ENCODE data around the gene METTL5. TPM values are rescaled to one million over a fixed set of nuclear protein-coding genes. Genes with fewer than 3 reads are reported as not detected.

Gene METTL5
- total and polyA plus RNA-seq, 9 of the 15 experiments (the other 6 are each of a cell fraction or from before 2014, with no cell fraction given): 149 to 471 (median 224) TPM

DNA sequence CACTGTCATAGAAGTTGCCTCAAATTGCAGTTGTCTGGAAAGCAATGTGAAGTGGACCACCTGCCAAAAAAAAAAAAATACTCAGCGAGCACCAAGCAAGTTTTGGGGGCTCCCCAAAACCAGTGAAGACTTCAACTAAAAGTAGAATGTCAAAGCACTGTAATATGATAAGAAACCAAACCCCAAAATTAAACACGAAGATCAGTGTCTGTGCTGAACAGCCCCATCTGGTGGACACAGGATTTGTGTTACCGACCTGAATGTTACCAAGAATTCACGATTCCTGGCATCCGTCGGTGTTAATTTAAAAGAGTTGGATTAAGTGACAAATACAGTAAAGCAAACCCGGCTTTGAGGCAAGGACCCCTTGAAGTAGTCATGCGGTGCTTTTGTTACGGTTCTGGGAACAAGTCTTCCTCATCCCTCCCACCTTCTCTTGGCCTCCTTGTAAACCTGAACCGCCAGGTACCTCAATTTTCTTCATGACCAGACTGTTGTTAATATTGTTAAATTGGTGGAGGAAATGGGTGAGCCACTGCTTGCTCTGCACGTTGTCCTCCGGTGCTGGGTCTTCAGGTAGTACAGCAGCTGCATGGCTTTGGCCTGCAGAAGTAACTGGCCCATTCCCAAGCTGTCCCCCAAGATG lies 57.3 kb downstream of the METTL5 start (continued):
- TF ChIP-seq, protein P1, sequence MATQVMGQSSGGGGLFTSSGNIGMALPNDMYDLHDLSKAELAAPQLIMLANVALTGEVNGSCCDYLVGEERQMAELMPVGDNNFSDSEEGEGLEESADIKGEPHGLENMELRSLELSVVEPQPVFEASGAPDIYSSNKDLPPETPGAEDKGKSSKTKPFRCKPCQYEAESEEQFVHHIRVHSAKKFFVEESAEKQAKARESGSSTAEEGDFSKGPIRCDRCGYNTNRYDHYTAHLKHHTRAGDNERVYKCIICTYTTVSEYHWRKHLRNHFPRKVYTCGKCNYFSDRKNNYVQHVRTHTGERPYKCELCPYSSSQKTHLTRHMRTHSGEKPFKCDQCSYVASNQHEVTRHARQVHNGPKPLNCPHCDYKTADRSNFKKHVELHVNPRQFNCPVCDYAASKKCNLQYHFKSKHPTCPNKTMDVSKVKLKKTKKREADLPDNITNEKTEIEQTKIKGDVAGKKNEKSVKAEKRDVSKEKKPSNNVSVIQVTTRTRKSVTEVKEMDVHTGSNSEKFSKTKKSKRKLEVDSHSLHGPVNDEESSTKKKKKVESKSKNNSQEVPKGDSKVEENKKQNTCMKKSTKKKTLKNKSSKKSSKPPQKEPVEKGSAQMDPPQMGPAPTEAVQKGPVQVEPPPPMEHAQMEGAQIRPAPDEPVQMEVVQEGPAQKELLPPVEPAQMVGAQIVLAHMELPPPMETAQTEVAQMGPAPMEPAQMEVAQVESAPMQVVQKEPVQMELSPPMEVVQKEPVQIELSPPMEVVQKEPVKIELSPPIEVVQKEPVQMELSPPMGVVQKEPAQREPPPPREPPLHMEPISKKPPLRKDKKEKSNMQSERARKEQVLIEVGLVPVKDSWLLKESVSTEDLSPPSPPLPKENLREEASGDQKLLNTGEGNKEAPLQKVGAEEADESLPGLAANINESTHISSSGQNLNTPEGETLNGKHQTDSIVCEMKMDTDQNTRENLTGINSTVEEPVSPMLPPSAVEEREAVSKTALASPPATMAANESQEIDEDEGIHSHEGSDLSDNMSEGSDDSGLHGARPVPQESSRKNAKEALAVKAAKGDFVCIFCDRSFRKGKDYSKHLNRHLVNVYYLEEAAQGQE (IDR thresholded peaks at IDR 0.05; ENCODE audit: borderline replicate concordance): peak; percentile 82; the same call in 1 of the 2 replicates
- TF ChIP-seq, protein P1 (CRISPR knock-in tag; IDR thresholded peaks at IDR 0.05; ENCODE audit: low read depth): no peak
- TF ChIP-seq DNMT1 (IDR thresholded peaks at IDR 0.05) (no peak), TEAD4 (IDR thresholded peaks at IDR 0.05; ENCODE audit: low read length) (0 out of 2 replicates have a peak, but pooled peaks have one; percentile 16), TEAD4 (CRISPR knock-in tag; IDR thresholded peaks at IDR 0.05; ENCODE audit: borderline replicate concordance) (no peak), BRD9 (IDR thresholded peaks at IDR 0.05; ENCODE audit: low read depth, partially characterized antibody) (peak; percentile 51)

Data from K562 (cell line).